Gastrocnemius medialis (tissue), 4 donors: ENCODE results near the gene GABRG3.

Experiments
- CTCF ChIP-seq, 5 experiments: fragments of 450-650 bp in 3 of 5; fragments of 200-600 bp in 2 of 5; sonication (generic) in 2 of 5; IDR thresholded peaks in 4 of 5; conservative IDR thresholded peaks in 1 of 5; 1 replicate in 4 of 5; 2 replicates in 1 of 5; pipeline ENCODE4 v1.5.1; 2016 to 2019; ENCODE audit warnings: antibody characterized with exemption in 5 of 5, mild to moderate bottlenecking in 3 of 5, moderate library complexity in 3 of 5
- POLR2A ChIP-seq, 2 donors: fragments of 450-650 bp; IDR thresholded peaks; one replicate each; pipeline ENCODE4 v1.6.1; 2017; ENCODE audit warnings: antibody characterized with exemption in 2 of 2, mild to moderate bottlenecking in 2 of 2, moderate library complexity in 2 of 2

GRCh38 chr15:27045796-27046195 lies 74.8 kb downstream of the GABRG3 start:
- no peak for TF ChIP-seq CTCF (IDR thresholded peaks at IDR 0.05 in 4 of 5, conservative IDR thresholded peaks at IDR 0.05 in 1 of 5)
- TF ChIP-seq POLR2A (IDR thresholded peaks at IDR 0.05) = no peak
